ENCODE data around the gene AADAT. TPM values are rescaled to one million over a fixed set of nuclear protein-coding genes. Genes with fewer than 3 reads are reported as not detected.

AADAT gene
- total and polyA plus RNA-seq, 11 donors, result 0.53 to 3.3 (median 1.5) TPM

DNA sequence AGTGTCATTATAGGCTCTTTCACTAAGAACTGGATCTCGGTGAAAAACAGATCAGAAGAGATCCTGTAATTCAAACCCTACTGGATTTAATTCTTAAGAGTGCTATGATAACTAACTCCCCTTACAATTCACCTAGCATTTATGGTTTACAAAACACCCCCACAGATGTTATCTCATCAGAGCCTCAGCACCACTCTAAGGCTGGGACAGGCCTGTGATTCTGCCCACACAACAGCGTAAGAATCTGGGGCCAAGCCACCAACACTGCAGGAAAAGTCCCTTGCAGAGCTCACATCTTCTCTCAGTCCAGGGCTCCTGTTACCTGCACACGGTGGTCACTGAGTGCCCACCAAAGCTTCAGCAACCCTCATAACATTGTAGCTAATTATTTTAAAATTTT is 72.5 kb downstream of the AADAT start:
- WGBS, 4 donors, result 69 to 84% (median 78%) methylated on average over 3 of the region's 3 CpGs

GRCh38 chr4:170015285-170015684 is 74.5 kb downstream of the AADAT start:
- Histone ChIP-seq H3K27me3 (no peaks in the 10 kb centered on the region), H3K9me3 (no peaks in the 10 kb centered on the region), H3K4me1 (peaks cover 0 to 2% (median 0%) of the 10 kb centered on the region in 12 donors), H3K27ac (no peak overlapping the region), H3K36me3 (no peaks in the 10 kb centered on the region), H3K4me3 (no peak overlapping the region)
- TF ChIP-seq, protein P1, sequence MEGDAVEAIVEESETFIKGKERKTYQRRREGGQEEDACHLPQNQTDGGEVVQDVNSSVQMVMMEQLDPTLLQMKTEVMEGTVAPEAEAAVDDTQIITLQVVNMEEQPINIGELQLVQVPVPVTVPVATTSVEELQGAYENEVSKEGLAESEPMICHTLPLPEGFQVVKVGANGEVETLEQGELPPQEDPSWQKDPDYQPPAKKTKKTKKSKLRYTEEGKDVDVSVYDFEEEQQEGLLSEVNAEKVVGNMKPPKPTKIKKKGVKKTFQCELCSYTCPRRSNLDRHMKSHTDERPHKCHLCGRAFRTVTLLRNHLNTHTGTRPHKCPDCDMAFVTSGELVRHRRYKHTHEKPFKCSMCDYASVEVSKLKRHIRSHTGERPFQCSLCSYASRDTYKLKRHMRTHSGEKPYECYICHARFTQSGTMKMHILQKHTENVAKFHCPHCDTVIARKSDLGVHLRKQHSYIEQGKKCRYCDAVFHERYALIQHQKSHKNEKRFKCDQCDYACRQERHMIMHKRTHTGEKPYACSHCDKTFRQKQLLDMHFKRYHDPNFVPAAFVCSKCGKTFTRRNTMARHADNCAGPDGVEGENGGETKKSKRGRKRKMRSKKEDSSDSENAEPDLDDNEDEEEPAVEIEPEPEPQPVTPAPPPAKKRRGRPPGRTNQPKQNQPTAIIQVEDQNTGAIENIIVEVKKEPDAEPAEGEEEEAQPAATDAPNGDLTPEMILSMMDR (IDR thresholded peaks at IDR 0.05), result no peak
- TF ChIP-seq POLR2A (IDR thresholded peaks at IDR 0.05), result no peak
- no peak for ATAC-seq
- no peak for DNase-seq
- intact Hi-C loops (cut with DNase I), result no loop called here
- WGBS, 4 donors, result 75 to 89% (median 84%) methylated on average over 4 of the region's 4 CpGs

More for the DNA sequence above, 72.5 kb downstream of the AADAT start:
- no peaks in the 10 kb centered on the region for H3K9me3 ChIP-seq
- no peak overlapping the region for H3K4me3 ChIP-seq
- no peak for ATAC-seq
- TF ChIP-seq, protein P1 (IDR thresholded peaks at IDR 0.05), result no peak
- TF ChIP-seq POLR2A (IDR thresholded peaks at IDR 0.05), result no peak
- no peak overlapping the region for H3K27ac ChIP-seq
- intact Hi-C loops (cut with DNase I), result no loop called here
- no peaks in the 10 kb centered on the region for H3K36me3 ChIP-seq
- H3K4me1 ChIP-seq, result peaks cover 0 to 2% (median 0%) of the 10 kb centered on the region in 12 donors
- no peak for DNase-seq
- no peaks in the 10 kb centered on the region for H3K27me3 ChIP-seq

DNA sequence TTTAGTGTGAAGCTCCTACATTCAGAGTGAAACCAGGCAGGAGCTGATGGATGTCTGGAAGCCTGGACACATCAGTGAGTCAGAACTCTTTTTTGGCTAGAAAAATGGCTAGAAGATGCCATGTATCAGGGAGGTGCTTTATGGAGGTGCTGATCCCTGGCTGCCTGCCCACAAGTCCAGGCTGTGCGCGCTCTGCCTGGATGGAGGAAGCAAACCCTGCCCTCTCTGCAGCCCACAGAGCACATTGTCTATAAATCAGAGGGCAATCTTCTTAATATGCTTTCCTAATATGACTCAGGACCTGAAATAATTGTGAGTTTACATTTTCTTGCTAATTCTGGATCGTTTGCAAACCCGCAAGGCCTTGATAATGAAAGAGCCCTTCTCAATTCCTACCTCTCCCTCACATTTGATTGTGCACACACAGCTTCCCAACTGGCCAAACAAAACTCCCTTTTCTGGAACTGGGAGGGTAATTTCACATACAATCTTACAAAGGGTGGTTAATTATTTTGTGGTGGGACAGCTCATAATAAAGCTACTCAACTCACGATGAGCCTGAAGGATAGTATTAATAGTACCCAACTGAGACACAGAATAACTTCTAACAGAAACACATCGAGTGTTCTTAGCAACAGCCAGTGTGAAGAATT is 75.3 kb downstream of the AADAT start:
- TF ChIP-seq POLR2A (IDR thresholded peaks at IDR 0.05), result no peak
- TF ChIP-seq, protein P1 (IDR thresholded peaks at IDR 0.05), result no peak
- ATAC-seq, result no peak
- no peaks in the 10 kb centered on the region for H3K36me3 ChIP-seq
- H3K27ac ChIP-seq, result no peak overlapping the region
- H3K4me1 ChIP-seq, result peaks cover 0 to 2% (median 0%) of the 10 kb centered on the region in 12 donors
- 78 to 85% (median 79%) methylated on average over 6 of the region's 6 CpGs for WGBS, 4 donors
- intact Hi-C loops (cut with DNase I), result no loop called here
- no peak overlapping the region for H3K4me3 ChIP-seq
- no peak for DNase-seq
- H3K9me3 ChIP-seq, result no peaks in the 10 kb centered on the region
- no peaks in the 10 kb centered on the region for H3K27me3 ChIP-seq

DNA sequence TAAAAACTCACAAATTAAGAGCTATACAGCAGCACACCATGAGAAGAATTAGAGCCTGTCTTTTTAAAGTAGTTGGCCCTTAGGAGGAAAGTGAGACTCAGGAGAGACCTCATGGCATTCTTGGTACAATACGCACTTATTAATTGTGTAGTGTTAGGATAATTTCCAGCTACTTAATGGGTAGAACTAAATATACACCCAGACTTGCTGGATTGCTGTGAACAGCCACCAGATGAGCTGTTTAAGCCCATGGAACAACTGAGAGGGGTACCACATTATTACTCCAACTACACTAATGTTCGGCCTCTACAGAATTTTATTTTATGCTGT is 77.2 kb downstream of the AADAT start:
- ATAC-seq (no peak), DNase-seq (no peak)
- Histone ChIP-seq H3K36me3 (no peaks in the 10 kb centered on the region), H3K4me3 (no peak overlapping the region), H3K27me3 (no peaks in the 10 kb centered on the region), H3K27ac (no peak overlapping the region), H3K9me3 (no peaks in the 10 kb centered on the region), H3K4me1 (peaks cover 0 to 8% (median 0%) of the 10 kb centered on the region in 12 donors)
- WGBS, 4 donors, result 89 to 95% (median 93%) methylated on average over 2 of the region's 2 CpGs
- intact Hi-C loops (cut with DNase I), result no loop called here
- TF ChIP-seq, protein P1 (IDR thresholded peaks at IDR 0.05), result no peak
- no peak for TF ChIP-seq POLR2A (IDR thresholded peaks at IDR 0.05)
